HepG2 (cell line): ENCODE data around the gene SLC25A11. TPM values are rescaled to one million over a fixed set of nuclear protein-coding genes. Genes with fewer than 3 reads are reported as not detected.
A peak's percentile ranks its signal among the peaks of the same experiment; 100 is the strongest.

ENCODE experiments used
- ARNTL ChIP-seq: sonication (generic); formaldehyde crosslinking; IDR thresholded peaks from 2 replicates; pipeline ENCODE4 v1.4.0; 2020; ENCODE audit warnings: mild to moderate bottlenecking, missing genetic modification reagents
- BATF2 ChIP-seq: sonication (generic); formaldehyde crosslinking; IDR thresholded peaks from 2 replicates; pipeline ENCODE4 v1.8.0; 2022; ENCODE audit warnings: mild to moderate bottlenecking, missing genetic modification reagents, moderate library complexity
- CENPT ChIP-seq: sonication (generic); formaldehyde crosslinking; IDR thresholded peaks from 2 replicates; pipeline ENCODE4 v1.8.0; 2022; ENCODE audit warnings: low read depth, mild to moderate bottlenecking, moderate library complexity, missing genetic modification reagents
- DDIT3 ChIP-seq: sonication (generic); formaldehyde crosslinking; IDR thresholded peaks from 2 replicates; pipeline ENCODE4 v1.4.0; 2020; ENCODE audit warnings: mild to moderate bottlenecking, missing genetic modification reagents
- ELK4 ChIP-seq: sonication (generic); formaldehyde crosslinking; IDR thresholded peaks from 2 replicates; pipeline ENCODE4 v1.9.0; 2021; ENCODE audit warnings: missing genetic modification reagents, borderline replicate concordance
- HDAC1 ChIP-seq: sonication (generic); formaldehyde crosslinking; IDR thresholded peaks from 2 replicates; pipeline ENCODE4 v1.5.1; 2020; ENCODE audit warnings: mild to moderate bottlenecking, missing genetic modification reagents
- HIVEP1 ChIP-seq: sonication (generic); formaldehyde crosslinking; IDR thresholded peaks from 2 replicates; pipeline ENCODE4 v1.4.0; 2020; ENCODE audit warnings: mild to moderate bottlenecking, missing genetic modification reagents
- MEIS1 ChIP-seq: sonication (generic); formaldehyde crosslinking; IDR thresholded peaks from 2 replicates; pipeline ENCODE4 v1.9.0; 2021; ENCODE audit warnings: mild to moderate bottlenecking, missing genetic modification reagents, moderate library complexity, borderline replicate concordance
- MYNN ChIP-seq: sonication (generic); formaldehyde crosslinking; IDR thresholded peaks from 2 replicates; pipeline ENCODE4 v1.4.0; 2020; ENCODE audit warnings: mild to moderate bottlenecking, low read depth, missing genetic modification reagents
- NCOA2 ChIP-seq: sonication (generic); formaldehyde crosslinking; IDR thresholded peaks from 2 replicates; pipeline ENCODE4 v1.8.0; 2022; ENCODE audit warnings: inconsistent platforms
- POGZ ChIP-seq: sonication (generic); formaldehyde crosslinking; IDR thresholded peaks from 2 replicates; pipeline ENCODE4 v1.4.0; 2020; ENCODE audit warnings: mild to moderate bottlenecking, missing genetic modification reagents
- PPARG ChIP-seq: conservative IDR thresholded peaks from 2 replicates; pipeline ENCODE4 v1.6.1; 2016; ENCODE audit warnings: missing biosample characterization, missing genetic modification reagents
- SAP130 ChIP-seq: IDR thresholded peaks from 2 replicates; pipeline ENCODE4 v1.6.1; 2016; ENCODE audit warnings: low read depth
- SIN3A ChIP-seq: IDR thresholded peaks from 2 replicates; pipeline ENCODE4 v1.6.1; 2011; ENCODE audit warnings: low read depth, mild to moderate bottlenecking, control low read depth, low read length, borderline replicate concordance
- TARDBP ChIP-seq: sonication (generic); formaldehyde crosslinking; IDR thresholded peaks from 2 replicates; pipeline ENCODE4 v1.8.0; 2022; ENCODE audit warnings: mild to moderate bottlenecking, missing genetic modification reagents
- TBL1XR1 ChIP-seq: fragments of 150-350 bp; IDR thresholded peaks from 2 replicates; pipeline ENCODE4 v1.6.1; 2014; ENCODE audit warnings: borderline replicate concordance, low read length; ENCODE audit not compliant: partially characterized antibody
- TEAD2 ChIP-seq: sonication (generic); formaldehyde crosslinking; IDR thresholded peaks from 2 replicates; pipeline ENCODE4 v1.9.0; 2021; ENCODE audit warnings: missing genetic modification reagents
- TFDP2 ChIP-seq: sonication (generic); formaldehyde crosslinking; IDR thresholded peaks from 2 replicates; pipeline ENCODE4 v1.4.0; 2020; ENCODE audit warnings: missing genetic modification reagents
- ZC3H13 ChIP-seq: sonication (generic); formaldehyde crosslinking; IDR thresholded peaks from 2 replicates; pipeline ENCODE4 v1.8.1; 2023; ENCODE audit warnings: mild to moderate bottlenecking, missing genetic modification reagents, moderate library complexity
- ZFP36L1 ChIP-seq: sonication (generic); formaldehyde crosslinking; IDR thresholded peaks from 2 replicates; pipeline ENCODE4 v1.8.0; 2022; ENCODE audit warnings: mild to moderate bottlenecking, missing genetic modification reagents, moderate library complexity
- ZKSCAN5 ChIP-seq: sonication (generic); formaldehyde crosslinking; IDR thresholded peaks from 2 replicates; pipeline ENCODE4 v1.5.1; 2020; ENCODE audit warnings: mild to moderate bottlenecking, missing genetic modification reagents
- ZNF251 ChIP-seq: sonication (generic); formaldehyde crosslinking; IDR thresholded peaks from 2 replicates; pipeline ENCODE4 v1.9.0; 2021; ENCODE audit warnings: mild to moderate bottlenecking, missing genetic modification reagents
- ZNF350 ChIP-seq: sonication (generic); formaldehyde crosslinking; IDR thresholded peaks from 2 replicates; pipeline ENCODE4 v1.4.0; 2020; ENCODE audit warnings: mild to moderate bottlenecking, low read depth, missing genetic modification reagents, borderline replicate concordance
- ZNF547 ChIP-seq: sonication (generic); formaldehyde crosslinking; IDR thresholded peaks from 2 replicates; pipeline ENCODE4 v1.5.1; 2020; ENCODE audit warnings: mild to moderate bottlenecking, missing genetic modification reagents
- ZNF563 ChIP-seq: sonication (generic); formaldehyde crosslinking; IDR thresholded peaks from 2 replicates; pipeline ENCODE4 v1.8.0; 2022; ENCODE audit warnings: mild to moderate bottlenecking, moderate library complexity, missing genetic modification reagents
- ZNF567 ChIP-seq: sonication (generic); formaldehyde crosslinking; IDR thresholded peaks from 2 replicates; pipeline ENCODE4 v1.8.1; 2023; ENCODE audit warnings: mild to moderate bottlenecking, missing genetic modification reagents, borderline replicate concordance
- ZNF605 ChIP-seq: sonication (generic); formaldehyde crosslinking; IDR thresholded peaks from 2 replicates; pipeline ENCODE4 v1.8.0; 2022; ENCODE audit warnings: mild to moderate bottlenecking, missing genetic modification reagents
- ZNF629 ChIP-seq: sonication (generic); formaldehyde crosslinking; conservative IDR thresholded peaks from 2 replicates; pipeline ENCODE4 v1.5.0; 2020; ENCODE audit warnings: missing genetic modification reagents
- ZNF713 ChIP-seq: sonication (generic); formaldehyde crosslinking; IDR thresholded peaks from 2 replicates; pipeline ENCODE4 v1.4.0; 2020; ENCODE audit warnings: mild to moderate bottlenecking, missing genetic modification reagents
- polyA plus RNA-seq, 8 experiments: library from polyadenylated mRNA; depleted of rRNA in 3 of 8; stranded (reverse) in 7 of 8; unstranded in 1 of 8; fragments of >200 nt; fragmentation: Illumina TruSeq in 4 of 8; extraction: Trizol in 4 of 8; gene quantifications; 2 replicates each; pipeline versions ENCODE4 v1.2.1 to v1.2.3, GENCODE V29; 2011 to 2016; ENCODE audit warnings: low read depth in 4 of 8, missing spikeins in 1 of 8, mixed read lengths in 1 of 8; ENCODE audit not compliant: insufficient read depth in 1 of 8
- total RNA-seq, 5 experiments: library from RNA; depleted of rRNA; stranded (reverse); fragments of >200 nt; fragmentation: Illumina TruSeq; extraction: Trizol; gene quantifications; 2 replicates each; pipeline ENCODE4 v1.2.3, GENCODE V29; 2016; ENCODE audit warnings: low read depth in 1 of 5

Gene SLC25A11
- total and polyA plus RNA-seq, 2 of the 13 experiments (the other 11 are each of a cell fraction or from before 2014, with no cell fraction given), result 35.4 to 47.2 TPM

GRCh38 chr17:4950075-4950745 is 10.4 kb upstream of the SLC25A11 start (continued):
- 0 out of 2 replicates have a peak, but pooled peaks have one; percentile 8 for TF ChIP-seq TFDP2
- 0 out of 2 replicates have a peak, but pooled peaks have one; percentile 20 for TF ChIP-seq HDAC1 (CRISPR knock-in tag)
- TF ChIP-seq CENPT (CRISPR knock-in tag), result peak; percentile 37; the same call in 1 of the 2 replicates
- TF ChIP-seq ZNF251 (CRISPR knock-in tag), result no peak
- TF ChIP-seq SAP130 (CRISPR knock-in tag), result peak; percentile 40; the same call in 1 of the 2 replicates
- no peak for TF ChIP-seq ZKSCAN5
- TF ChIP-seq MEIS1 (CRISPR knock-in tag), result 0 out of 2 replicates have a peak, but pooled peaks have one; percentile 1
- no peak for TF ChIP-seq ZNF629 (CRISPR knock-in tag)
- TF ChIP-seq NCOA2, result no peak
- TF ChIP-seq SIN3A, result peak; percentile 65; the same call in 1 of the 2 replicates
- no peak for TF ChIP-seq TARDBP (CRISPR knock-in tag)
- no peak for TF ChIP-seq BATF2
- TF ChIP-seq TBL1XR1, result no peak
- TF ChIP-seq DDIT3 (CRISPR knock-in tag), result no peak
- TF ChIP-seq ARNTL, result no peak
- TF ChIP-seq ZNF563 (CRISPR knock-in tag), result no peak; the same call in 1 of the 2 replicates
- peak; percentile 31; the same call in 1 of the 2 replicates for TF ChIP-seq ZNF605 (CRISPR knock-in tag)
- 0 out of 2 replicates have a peak, but pooled peaks have one; percentile 28 for TF ChIP-seq POGZ
- no peak for TF ChIP-seq MYNN (CRISPR knock-in tag)
- TF ChIP-seq TEAD2 (CRISPR knock-in tag), result no peak
- TF ChIP-seq HIVEP1, result peak; percentile 51; the same call in 1 of the 2 replicates
- peak; percentile 78; the same call in 1 of the 2 replicates for TF ChIP-seq ZNF350
- no peak; the same call in 1 of the 2 replicates for TF ChIP-seq ZC3H13 (CRISPR knock-in tag)
- no peak for TF ChIP-seq ZFP36L1 (CRISPR knock-in tag)
- TF ChIP-seq ZNF547 (CRISPR knock-in tag), result peak; percentile 32; the same call in 1 of the 2 replicates
- TF ChIP-seq ZNF567 (CRISPR knock-in tag), result 0 out of 2 replicates have a peak, but pooled peaks have one; percentile 32
- no peak for TF ChIP-seq PPARG (CRISPR knock-in tag)
- no peak for TF ChIP-seq ELK4
- TF ChIP-seq ZNF713 (CRISPR knock-in tag), result no peak
